HL-60 (cell line): Measurements from ENCODE around the gene CSMD2.

ENCODE experiments used
- CTCF ChIP-seq: IDR thresholded peaks from one replicate; pipeline ENCODE4 v1.5.1; 2011; ENCODE audit warnings: low read length, control low read depth, inconsistent platforms; ENCODE audit not compliant: insufficient read depth
- GABPA ChIP-seq: IDR thresholded peaks from 2 replicates; pipeline ENCODE4 v1.6.1; 2012; ENCODE audit warnings: low read depth
- REST ChIP-seq: IDR thresholded peaks from 2 replicates; pipeline ENCODE4 v1.6.1; 2012; ENCODE audit warnings: low read depth; ENCODE audit not compliant: insufficient replicate concordance
- SPI1 ChIP-seq: IDR thresholded peaks from 2 replicates; pipeline ENCODE4 v1.6.1; 2012; ENCODE audit warnings: low read depth, mild to moderate bottlenecking, borderline replicate concordance

- no peak for TF ChIP-seq CTCF
- no peak for TF ChIP-seq GABPA
- no peak for TF ChIP-seq REST
- no peak for TF ChIP-seq SPI1
Observed at GRCh38 chr1:33563699-33564098, 601.3 kb downstream of the CSMD2 start.
